DOHH2 (cell line): ENCODE measurements around the gene ZER1.

Experiments
- EZH2phosphoT487 ChIP-seq: fragments of 200-600 bp; sonication (generic); IDR thresholded peaks from 2 replicates; pipeline ENCODE4 v1.6.1; 2017; ENCODE audit warnings: borderline replicate concordance, mild to moderate bottlenecking, antibody characterized with exemption, low read length, moderate library complexity, mixed read lengths
- TF ChIP-seq, protein P1 (sequence below): fragments of 200-600 bp; sonication (generic); IDR thresholded peaks from one replicate; pipeline ENCODE4 v1.5.1; 2014; ENCODE audit warnings: antibody characterized with exemption, mild to moderate bottlenecking, low read depth, low read length; ENCODE audit not compliant: poor library complexity, severe bottlenecking

DNA sequence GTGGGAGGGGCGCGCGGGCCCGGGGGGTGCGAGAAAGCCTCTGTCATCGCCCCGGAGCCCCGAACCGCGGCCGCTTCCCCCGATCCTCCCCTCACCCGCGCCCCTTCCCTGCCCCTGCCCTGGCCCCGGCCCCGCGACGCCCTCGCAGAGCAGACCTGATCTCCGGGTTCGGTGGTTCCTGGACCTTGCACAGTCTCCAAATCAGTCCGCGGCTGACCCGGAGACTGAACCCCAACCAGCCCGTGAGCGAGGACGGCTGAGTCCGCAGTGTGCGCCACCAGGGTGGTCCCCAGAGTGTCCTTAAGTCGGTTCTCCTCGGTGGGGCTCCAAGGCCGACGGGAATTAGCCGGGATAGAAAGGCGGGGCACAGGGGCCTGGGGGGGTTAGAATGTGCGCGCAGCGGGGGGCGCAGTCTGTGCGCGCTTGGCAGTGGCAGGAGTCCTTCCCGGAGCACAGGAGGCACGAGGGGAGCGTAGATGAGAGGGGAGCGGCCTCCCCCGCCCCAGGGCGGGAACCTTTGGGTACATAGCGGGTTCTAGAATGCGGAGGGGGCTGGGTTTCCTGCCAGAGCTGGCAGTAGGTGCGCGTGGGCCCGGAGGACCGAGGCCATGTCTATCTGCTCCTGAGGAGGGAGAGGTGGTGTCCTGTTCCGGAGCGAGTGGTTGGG, 68.6 kb downstream of the ZER1 start:
- TF ChIP-seq, protein P1, sequence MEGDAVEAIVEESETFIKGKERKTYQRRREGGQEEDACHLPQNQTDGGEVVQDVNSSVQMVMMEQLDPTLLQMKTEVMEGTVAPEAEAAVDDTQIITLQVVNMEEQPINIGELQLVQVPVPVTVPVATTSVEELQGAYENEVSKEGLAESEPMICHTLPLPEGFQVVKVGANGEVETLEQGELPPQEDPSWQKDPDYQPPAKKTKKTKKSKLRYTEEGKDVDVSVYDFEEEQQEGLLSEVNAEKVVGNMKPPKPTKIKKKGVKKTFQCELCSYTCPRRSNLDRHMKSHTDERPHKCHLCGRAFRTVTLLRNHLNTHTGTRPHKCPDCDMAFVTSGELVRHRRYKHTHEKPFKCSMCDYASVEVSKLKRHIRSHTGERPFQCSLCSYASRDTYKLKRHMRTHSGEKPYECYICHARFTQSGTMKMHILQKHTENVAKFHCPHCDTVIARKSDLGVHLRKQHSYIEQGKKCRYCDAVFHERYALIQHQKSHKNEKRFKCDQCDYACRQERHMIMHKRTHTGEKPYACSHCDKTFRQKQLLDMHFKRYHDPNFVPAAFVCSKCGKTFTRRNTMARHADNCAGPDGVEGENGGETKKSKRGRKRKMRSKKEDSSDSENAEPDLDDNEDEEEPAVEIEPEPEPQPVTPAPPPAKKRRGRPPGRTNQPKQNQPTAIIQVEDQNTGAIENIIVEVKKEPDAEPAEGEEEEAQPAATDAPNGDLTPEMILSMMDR: no peak
- no peak for TF ChIP-seq EZH2phosphoT487
